Activated T-cell treated with anti-CD3 and anti-CD28 coated beads for 4 hours (primary cell): ENCODE data around the gene SOBP.

Source experiments
- DNase-seq: peaks from one replicate; pipeline ENCODE4 v3.0.0-alpha.2; 2020

Gene SOBP

GRCh38 chr6:107666981-107667601 is 177.2 kb downstream of the SOBP start:
- no peak for DNase-seq

- no peak for DNase-seq
These were observed 177.9 kb downstream of the SOBP start for GRCh38 chr6:107667790-107668189.

- DNase-seq, result no peak
These were observed 179.0 kb downstream of the SOBP start for GRCh38 chr6:107668743-107669474.

GRCh38 chr6:107670792-107671199 is 180.9 kb downstream of the SOBP start:
- DNase-seq, result no peak

- no peak for DNase-seq
These were observed 183.2 kb downstream of the SOBP start for GRCh38 chr6:107673076-107673494.

GRCh38 chr6:107674995-107675738 is 185.2 kb downstream of the SOBP start:
- peak; percentile 77 for DNase-seq

GRCh38 chr6:107676042-107676441 is 186.1 kb downstream of the SOBP start:
- no peak for DNase-seq

GRCh38 chr6:107677399-107677798 is 187.5 kb downstream of the SOBP start:
- DNase-seq, result no peak

GRCh38 chr6:107679457-107679856 is 189.5 kb downstream of the SOBP start:
- no peak for DNase-seq

- no peak for DNase-seq
These were observed 192.8 kb downstream of the SOBP start for GRCh38 chr6:107682721-107683120.

GRCh38 chr6:107683183-107683582 is 193.3 kb downstream of the SOBP start:
- no peak for DNase-seq

GRCh38 chr6:107684996-107685395 is 195.1 kb downstream of the SOBP start:
- no peak for DNase-seq

GRCh38 chr6:107689190-107689589 is 199.3 kb downstream of the SOBP start:
- no peak for DNase-seq

- DNase-seq, result no peak
These were observed 200.2 kb downstream of the SOBP start for GRCh38 chr6:107689951-107690642.

GRCh38 chr6:107690643-107691061 is 200.7 kb downstream of the SOBP start:
- DNase-seq, result no peak

GRCh38 chr6:107691062-107691751 is 201.3 kb downstream of the SOBP start:
- DNase-seq, result no peak

- DNase-seq, result no peak
These were observed 202.4 kb downstream of the SOBP start for GRCh38 chr6:107692351-107692750.

- DNase-seq, result no peak
These were observed 205.3 kb downstream of the SOBP start for GRCh38 chr6:107695061-107695720.

- DNase-seq, result no peak
These were observed 207.8 kb downstream of the SOBP start for GRCh38 chr6:107697682-107698081.

- DNase-seq, result no peak
These were observed 208.2 kb downstream of the SOBP start for GRCh38 chr6:107698146-107698545.

- DNase-seq, result no peak
These were observed 209.3 kb downstream of the SOBP start for GRCh38 chr6:107699254-107699653.

GRCh38 chr6:107699697-107700325 is 209.9 kb downstream of the SOBP start:
- no peak for DNase-seq
